HT-29 (cell line): ENCODE data around the gene FAM50A. TPM values are rescaled to one million over a fixed set of nuclear protein-coding genes. Genes with fewer than 3 reads are reported as not detected.
"Not testable (repeated sequence)": the region's sequence is repeated elsewhere in the genome, so short reads cannot be mapped to it uniquely, and the experiment has no call there.

Source experiments
- DNase-seq: peaks from one replicate; pipeline ENCODE4 v3.0.0-alpha.2; 2015; ENCODE audit warnings: low spot score
- total RNA-seq: library from RNA; depleted of rRNA; stranded (reverse); fragments of >200 nt; shearing (Covaris generic); gene quantifications from 2 replicates; pipeline ENCODE4 v1.2.3, GENCODE V29; 2014; rRNA removed

Gene FAM50A
- 103 and 107 TPM in 2 replicates for total RNA-seq

- DNase-seq, result peak; percentile 69
Observed at GRCh38 chrX:154443992-154444754, at the start of gene FAM50A. FAM50A (plus strand) TSS chrX:154444141; CDS start chrX:154444236, 95 bp downstream.

DNA sequence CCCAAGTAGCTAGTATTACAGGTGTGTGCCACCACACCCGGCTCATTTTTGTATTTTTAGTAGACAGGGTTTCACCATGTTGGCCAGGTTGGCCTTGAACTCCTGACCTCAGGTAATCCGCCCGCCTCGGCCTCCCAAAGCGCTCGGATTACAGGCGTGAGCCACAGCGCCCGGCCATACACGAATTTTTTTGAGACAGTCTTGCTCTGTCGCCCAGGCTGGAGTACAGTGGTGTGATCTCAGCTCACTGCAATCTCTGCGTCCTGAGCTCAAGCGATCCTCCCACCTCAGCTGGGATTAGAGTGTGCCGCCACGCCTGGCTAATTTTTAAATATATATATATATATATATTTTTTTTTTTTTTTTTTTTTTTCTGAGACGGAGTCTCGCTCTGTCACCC is 47.6 kb upstream of the FAM50A start:
- DNase-seq, result not testable (repeated sequence)

DNA sequence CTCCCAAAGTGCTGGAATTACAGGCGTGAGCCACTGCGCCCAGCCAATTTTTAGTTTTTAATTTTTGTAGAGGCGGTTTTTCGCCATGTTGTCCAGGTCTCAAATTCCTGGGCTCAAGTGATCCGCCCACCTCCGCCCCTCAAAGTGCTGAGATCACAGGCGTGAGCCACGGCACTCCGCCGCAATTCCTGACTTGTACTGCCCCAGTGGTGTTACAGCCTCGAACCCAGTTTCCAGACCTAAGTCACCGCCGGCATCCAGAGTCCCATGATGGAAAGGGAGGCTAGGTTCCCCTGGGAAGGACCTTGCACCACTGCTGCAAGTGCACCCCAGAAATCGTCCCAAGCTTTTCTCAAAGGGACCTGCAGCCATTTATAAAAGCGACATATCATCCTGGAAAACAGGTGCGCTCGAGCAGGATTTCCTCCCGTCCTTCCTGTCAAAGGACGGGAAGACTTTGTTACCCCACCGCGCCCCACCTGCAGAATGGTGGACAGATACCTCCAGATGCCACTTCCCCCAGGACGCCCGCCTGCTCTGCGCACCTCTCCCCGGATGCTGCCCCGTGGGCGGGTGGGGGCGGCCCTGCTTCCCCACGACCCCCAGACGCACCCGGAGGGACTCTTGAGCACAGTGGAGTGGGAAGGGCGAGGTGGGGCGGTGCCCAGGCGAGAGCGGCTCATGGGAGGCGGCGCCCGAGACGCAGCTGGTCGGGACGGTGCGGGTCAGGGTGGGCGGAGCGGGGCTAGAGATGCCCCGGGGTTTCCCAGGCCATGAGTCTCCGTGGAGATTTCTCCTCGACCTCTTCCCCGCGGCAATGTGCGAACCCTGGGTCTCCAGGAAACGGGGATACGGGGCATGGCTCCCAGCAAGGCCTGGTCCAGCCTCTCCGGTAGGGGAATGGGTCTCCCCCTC is 46.7 kb upstream of the FAM50A start:
- DNase-seq, result peak; percentile 88

DNA sequence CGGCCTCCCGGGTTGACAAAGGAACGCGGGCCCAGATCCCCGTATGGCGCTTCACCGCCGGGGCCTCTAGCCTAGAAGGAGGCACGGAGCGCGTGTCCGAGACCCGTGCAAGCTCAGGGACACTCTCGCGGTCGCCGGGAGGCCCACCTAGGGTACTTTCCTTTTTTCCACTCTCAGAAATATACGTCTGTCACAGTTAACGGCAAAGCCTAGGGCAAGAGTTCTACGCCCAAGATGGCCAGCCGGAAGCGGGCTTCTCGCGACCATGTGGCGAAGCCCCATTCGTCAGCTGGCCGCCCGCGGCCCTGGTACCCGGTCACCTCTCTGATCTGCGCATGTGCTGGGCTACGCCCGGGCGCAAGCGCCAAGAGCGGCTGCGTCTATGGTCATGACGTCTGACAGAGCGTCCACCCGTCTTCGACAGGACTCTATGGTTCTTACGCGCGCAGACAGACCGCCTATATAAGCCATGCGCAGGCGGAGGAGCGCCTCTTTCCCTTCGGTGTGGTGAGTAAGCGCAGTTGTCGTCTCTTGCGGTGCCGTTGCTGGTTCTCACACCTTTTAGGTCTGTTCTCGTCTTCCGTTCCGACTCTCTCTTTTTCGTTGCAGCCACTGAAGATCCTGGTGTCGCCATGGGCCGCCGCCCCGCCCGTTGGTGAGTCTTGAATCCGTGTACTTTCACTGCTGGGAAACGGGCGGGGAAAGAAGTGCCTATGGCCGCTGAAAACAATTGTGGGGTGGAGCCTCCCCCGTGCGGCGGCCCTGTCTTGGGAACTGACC is 45.9 kb upstream of the FAM50A start, which contains the start of gene RPL10:
TSS of gene RPL10 (plus strand) at position 490 of the 780 bp plus-strand sequence. CDS start at position 633, 143 bp downstream.
- DNase-seq, result peak; percentile 98

- DNase-seq, result peak; percentile 95
Observed at GRCh38 chrX:154398668-154399526, 45.0 kb upstream of the FAM50A start.

DNA sequence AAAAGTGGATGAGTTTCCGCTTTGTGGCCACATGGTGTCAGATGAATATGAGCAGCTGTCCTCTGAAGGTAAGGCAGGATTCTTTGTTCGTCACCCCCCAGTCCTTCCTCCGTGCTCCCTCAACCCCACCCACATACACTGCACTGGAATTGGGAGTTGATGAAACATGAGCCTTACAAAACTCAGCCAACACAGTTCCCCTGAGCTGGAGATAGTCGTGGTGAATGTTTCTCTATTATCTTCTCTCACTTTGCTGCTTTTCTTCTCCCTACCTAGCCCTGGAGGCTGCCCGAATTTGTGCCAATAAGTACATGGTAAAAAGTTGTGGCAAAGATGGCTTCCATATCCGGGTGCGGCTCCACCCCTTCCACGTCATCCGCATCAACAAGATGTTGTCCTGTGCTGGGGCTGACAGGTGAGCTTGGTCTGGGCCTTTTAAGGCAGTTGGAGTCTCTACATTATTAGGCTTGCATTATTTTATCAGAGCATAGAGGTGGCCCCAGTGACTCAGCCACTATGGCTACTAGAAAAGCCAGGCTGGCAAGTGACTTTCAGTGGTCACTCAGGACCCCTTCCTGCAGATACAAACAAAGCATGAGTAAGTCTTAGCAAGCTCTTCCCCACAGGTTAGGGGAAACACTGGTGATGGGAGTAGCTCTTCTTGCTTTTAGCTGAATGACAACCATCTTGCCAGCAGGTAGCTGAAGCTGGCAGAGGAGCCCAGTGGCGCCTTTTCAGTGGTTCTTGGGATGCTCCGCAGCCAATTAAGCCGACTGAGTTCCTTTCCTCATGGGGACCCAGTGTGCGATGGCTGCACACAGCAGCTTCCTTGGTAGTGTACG is 44.2 kb upstream of the FAM50A start:
- DNase-seq, result no peak

GRCh38 chrX:154400369-154400817 is 43.5 kb upstream of the FAM50A start:
- not testable (repeated sequence) for DNase-seq

GRCh38 chrX:154401045-154401799 is 42.7 kb upstream of the FAM50A start:
- peak; percentile 82 for DNase-seq

- peak; percentile 65 for DNase-seq
Observed at GRCh38 chrX:154401918-154402621, 41.9 kb upstream of the FAM50A start.

GRCh38 chrX:154402622-154403127 is 41.3 kb upstream of the FAM50A start:
- DNase-seq, result no peak

GRCh38 chrX:154403192-154403591 is 40.7 kb upstream of the FAM50A start:
- no peak for DNase-seq

GRCh38 chrX:154403858-154404257 is 40.1 kb upstream of the FAM50A start:
- no peak for DNase-seq

GRCh38 chrX:154404625-154405192 is 39.2 kb upstream of the FAM50A start:
- DNase-seq, result no peak

GRCh38 chrX:154408659-154409221 is 35.2 kb upstream of the FAM50A start:
- peak; percentile 30 for DNase-seq

DNA sequence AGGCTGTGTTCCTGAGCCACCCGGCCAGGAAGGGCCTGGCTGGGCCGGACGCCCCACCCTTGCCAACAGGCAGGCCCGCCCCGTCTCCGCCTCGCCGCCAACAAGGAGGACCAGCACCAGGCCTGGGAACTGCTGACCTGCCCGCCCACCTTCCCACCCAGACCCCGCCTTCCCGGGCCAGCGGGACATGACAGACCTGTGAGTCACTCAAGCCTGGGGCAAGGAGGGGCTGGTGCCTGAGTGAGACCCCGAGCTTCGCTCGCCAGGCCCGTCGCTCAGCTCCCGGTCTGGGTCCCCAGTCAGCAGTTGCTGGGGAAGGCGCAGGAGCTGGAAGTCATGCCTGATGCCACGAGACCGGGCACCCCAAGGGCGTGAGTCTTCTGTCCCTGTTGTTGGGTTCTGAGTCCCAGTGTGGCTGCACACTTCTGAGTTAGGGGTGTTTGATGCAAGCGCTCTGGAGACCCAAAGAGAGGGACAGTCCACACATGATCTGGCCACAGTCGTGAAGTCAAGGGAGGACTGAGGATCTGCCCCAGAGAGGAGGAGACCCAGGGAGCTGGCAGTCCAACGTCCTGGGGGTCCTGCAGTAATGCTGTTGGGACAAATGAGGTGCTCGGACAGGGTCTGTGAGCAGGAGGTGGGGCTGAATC is 34.6 kb upstream of the FAM50A start, which contains the start of gene DNASE1L1:
TSS of gene DNASE1L1 (minus strand) at position 33 of the 650 bp plus-strand sequence. CDS start 3,686 bp downstream, outside the sequence.
- peak; percentile 94 for DNase-seq

DNA sequence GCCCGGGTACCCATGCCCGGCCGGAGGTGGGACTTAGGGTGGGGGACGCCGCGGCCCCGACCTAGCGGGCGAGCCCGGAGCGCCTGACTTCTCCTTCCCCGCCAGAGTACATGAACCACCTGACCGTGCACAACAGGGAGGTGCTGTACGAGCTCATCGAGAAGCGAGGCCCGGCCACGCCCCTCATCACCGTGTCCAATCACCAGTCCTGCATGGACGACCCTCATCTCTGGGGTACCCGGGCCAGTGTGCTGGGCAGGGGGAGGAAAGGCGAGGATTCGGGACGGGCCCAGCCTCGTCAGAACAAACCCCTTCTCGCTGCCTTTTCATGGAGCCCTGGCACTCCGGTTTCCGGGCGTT is 32.0 kb upstream of the FAM50A start:
- DNase-seq, result peak; percentile 66

GRCh38 chrX:154412468-154412867 is 31.5 kb upstream of the FAM50A start:
- DNase-seq, result no peak
